Islet of Langerhans (tissue), 1 donor: Measurements from ENCODE around the gene CAMK1D.
"Not testable (repeated sequence)": the region's sequence is repeated elsewhere in the genome, so short reads cannot be mapped to it uniquely, and the experiment has no call there.

Experiments used
- FAIRE-seq: peaks from one replicate; lab custom pipeline; 2011; peaks lifted over from hg19 to GRCh38; lab: Jason Lieb, UNC

Gene CAMK1D

DNA sequence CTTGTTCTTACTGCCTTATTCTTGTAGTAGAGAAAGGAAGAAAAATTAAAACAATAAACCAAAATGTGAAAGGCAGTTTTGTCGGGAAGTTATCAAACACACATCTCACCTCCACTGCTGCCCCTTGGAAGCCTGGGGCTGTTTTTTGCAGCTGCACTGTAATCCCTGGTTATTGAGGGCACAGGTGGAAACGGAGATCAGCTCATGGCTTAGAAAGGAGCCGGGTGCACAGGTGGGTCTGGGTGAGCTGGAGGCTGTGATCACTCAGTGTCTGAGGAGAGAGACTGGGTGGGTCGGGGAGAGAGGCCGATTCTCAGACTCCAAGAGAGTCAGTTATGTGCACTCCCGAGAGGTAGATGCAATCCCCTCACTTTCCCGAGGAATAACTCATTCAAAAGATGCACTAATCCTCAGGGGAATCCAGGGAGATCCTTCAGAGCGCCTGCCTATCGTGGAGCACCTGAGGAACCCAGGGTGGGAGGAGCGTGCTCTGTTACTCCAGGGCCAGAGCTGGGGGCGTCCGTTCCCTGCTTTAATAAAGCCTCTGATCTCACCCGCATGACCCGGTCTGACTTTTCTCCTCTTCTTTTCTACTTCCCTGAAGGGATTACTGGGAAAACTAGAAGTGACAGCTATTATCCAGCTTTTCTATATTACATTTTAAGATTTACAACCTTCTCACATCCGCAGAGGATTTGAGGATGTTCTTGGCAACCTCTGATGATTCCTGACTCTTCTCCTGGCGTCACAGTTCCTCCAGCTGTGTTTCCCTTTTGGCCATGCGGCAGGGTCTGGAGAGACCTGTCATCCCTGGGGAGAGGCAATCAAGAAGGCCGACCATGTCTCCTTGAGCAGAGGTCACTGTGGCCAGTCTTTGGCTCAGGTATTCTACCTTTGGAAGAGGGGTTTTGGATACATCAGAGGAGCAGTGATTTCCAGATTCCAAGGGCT, 82.1 kb downstream of the CAMK1D start:
- no peak for FAIRE-seq

DNA sequence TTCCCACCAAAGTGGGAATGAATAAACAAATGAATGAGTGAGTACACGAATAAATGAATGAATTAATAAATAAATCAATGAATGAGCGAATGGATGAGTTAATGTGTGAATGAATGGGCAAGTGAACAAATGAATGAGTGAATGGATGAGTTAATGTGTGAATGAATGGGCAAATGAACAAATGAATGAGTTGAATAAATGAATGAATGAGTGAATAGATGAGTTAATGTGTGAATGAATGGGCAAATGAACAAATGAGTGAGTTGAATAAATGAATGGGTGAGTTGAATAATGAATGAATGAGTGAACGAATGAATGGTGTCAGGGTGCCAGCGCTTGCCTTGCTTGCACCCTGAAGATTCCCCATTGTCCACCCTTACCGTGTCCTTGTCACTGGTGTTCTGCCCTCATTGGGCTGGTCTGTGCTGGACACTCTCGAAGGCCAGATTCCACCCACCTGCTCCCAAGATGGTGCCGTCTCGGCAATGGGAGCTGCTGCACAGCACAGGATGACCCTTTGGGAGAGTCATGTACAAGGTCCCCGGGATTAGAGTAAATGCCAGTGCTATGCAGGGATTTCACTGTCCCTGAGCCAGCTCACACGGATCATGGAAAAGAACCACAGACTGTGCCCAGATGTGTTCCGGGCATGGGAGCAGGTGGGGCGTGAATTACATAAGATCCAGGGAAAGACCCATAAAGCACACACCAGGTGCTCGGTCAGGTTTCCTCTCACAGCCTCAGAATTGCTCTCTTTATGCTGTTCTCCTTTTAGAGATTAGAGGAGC, 83.2 kb downstream of the CAMK1D start:
- no peak for FAIRE-seq

DNA sequence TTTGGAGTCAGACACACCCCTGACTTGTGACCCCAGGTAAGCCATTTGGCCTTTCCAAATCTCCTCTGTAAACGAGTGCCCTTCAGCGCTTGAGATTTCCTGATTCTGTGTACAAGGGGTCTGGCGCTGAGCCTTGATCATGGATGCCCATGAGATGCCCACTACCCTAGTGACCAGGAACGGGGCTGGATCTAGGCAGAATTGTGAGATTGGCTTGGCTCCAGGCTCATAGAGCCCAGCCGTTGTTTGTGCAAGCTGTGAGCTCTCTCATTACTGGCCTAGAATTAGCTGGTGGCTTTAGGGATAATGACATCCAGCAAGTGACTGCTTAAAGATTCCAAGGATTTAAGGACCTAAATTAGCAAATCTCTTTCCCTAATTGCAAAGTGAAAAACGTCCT, 84.9 kb downstream of the CAMK1D start:
- FAIRE-seq = no peak

DNA sequence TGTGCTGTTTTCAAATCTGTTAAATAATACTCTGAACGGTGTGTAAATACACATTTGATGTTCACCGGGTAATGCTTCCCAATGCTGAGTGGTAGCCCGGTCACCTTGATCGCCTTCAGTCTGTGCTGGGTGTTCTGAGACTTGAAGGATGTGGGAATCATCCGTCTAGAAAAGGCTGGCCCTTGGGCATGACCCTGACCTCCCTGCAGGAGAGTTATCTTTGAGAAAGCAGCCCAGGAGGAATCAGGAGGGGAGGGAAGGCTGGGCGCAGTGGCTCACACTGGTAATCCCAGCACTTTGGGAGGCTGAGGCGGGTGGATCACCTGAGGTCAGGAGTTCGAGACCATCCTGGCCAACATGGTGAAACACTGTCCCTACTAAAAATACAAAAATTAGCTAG, 85.3 kb downstream of the CAMK1D start:
- FAIRE-seq = not testable (repeated sequence)

DNA sequence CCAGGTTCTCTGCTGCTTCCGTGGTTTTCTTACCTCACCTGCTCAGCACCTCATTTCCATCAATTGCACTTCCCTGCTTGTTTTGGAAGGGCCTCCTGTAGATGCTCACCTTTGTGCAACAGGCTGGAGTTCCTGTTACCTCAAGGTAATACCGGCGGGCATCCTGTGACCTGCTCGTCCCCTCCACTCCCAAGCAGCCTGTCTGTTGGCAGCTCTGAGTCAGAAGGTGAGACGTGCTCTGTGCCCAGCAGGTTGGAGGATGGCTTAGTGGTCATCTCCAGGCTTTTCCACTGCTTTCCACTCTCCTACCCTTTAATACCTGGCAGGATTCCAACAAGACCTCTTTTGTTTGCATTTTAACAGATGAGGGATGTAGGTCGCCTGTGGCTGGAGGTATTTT, 86.0 kb downstream of the CAMK1D start:
- FAIRE-seq = no peak

- FAIRE-seq = no peak
Measured at GRCh38 chr10:12438919-12439692, 89.8 kb downstream of the CAMK1D start.

DNA sequence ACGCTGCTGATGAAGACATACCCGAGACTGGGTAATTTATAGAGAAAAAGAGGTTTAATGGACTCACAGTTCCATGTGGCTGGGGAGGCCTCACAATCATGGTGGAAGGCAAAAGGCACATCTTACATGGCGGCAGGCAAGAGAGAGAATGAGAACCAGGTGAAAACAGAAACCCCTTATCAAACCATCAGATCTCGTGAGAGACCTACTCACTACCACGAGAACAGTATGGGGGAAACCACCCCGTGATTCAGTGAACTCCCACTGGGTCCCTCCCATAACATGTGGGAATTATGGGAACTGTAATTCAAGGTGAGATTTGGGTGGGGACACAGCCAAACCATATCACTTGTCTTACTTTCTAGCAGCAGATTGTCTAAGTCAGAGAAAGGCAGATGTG, 90.4 kb downstream of the CAMK1D start:
- FAIRE-seq = not testable (repeated sequence)

DNA sequence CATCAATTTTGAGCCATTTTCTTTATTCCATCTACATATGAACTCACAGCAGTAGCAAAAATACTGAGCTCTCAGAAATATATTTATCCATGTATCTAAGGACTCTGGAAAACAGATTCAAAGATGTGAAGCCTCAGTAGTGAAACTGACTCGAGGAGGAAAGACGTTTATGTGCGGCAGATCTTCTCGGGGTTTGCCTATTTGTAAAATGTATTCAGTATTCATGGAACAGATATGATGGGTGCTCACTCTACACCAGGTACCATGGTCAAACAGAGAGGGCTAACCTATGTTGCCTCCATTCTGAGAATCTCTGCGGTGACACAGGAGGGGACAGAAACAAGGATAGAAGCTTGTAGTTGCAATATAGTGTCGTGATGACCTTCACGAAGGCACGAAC, 93.7 kb downstream of the CAMK1D start:
- no peak for FAIRE-seq

DNA sequence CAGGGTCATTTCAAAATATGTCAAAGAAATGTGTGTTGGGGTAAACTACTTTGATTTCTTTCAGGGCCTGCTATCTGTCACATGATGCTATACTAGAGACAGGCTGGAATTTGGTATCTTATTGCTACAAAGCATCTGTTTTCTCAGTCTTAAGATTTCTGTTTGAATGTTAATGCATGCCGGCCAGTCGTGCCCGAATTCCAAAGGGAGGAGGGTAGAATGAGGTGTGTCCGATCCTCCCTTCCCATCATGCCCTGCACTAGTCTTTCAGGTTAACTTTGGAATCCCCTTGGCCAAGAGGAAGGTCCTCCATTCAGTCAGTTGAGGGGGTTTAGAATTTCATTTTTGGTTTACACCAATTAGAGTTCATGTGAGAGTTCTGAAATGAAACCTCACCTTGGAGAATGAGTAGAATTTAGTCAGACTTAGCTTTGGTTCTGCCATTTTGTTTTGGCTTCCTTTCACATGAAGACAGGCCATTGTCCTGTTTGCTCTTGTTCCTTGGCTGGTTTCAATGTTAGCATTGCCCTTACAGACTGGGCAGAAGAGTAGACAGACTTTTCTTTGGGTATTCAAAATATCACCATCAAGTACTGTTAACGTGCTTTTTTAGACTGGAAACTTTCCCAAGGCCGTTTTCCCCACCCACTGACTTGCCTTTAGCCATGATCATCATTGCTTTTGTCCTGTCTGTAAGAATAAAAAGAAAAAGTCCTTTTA, 95.8 kb downstream of the CAMK1D start:
- FAIRE-seq = no peak

- no peak for FAIRE-seq
Measured at GRCh38 chr10:12445701-12446334, 96.5 kb downstream of the CAMK1D start.

GRCh38 chr10:12448340-12448728, 99.0 kb downstream of the CAMK1D start:
- no peak for FAIRE-seq

DNA sequence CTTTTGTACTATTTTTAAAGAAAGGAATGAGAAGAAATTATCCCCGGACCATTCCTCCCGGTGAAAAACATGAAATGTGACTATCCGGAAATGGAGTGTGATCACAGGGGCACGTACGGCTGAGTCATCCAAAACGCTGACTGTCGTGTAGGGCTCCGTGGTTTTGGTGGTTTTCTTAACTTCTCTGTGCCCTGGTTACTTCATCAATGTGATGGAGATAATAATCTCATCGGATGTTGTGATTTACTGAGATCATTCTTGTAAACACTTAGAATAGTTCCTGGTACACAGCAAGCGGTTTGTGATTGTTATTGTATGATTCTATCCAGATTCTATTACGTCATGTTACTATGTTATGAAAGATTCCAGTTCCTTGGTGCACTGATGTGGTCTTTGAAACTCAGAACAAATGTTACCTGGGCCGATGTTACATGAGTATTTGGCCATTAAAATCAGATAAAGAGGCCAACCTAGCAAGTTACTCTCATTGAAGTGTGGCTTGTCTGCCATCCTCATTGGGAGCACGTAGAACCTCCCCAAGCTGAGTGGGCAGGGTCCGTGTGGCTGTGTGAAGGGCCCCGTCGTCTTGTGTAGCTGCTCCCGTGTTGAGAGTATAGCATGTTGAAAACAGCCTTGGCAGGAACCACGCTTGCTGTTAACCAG, 99.5 kb downstream of the CAMK1D start:
- no peak for FAIRE-seq

GRCh38 chr10:12455318-12455717, 106.0 kb downstream of the CAMK1D start:
- no peak for FAIRE-seq

GRCh38 chr10:12455766-12456165, 106.4 kb downstream of the CAMK1D start:
- FAIRE-seq = no peak

DNA sequence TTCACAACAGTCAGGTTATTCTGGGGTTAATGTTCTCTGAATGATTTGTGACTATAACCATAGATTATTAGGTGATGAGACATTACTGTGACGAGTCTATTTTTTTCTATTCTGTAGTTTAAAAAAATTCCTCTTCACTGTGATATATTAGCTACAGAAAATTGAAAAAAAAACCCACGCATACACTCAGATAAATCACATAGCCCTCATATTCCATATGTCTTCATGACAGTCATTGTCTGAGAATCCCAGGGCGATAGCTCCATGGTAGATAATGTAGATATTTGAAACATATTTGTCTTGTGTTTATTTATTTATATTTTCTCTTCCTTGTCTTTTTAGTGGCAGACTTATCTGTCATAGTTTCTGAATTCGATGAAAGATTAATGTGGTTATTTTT, 110.0 kb downstream of the CAMK1D start:
- no peak for FAIRE-seq

GRCh38 chr10:12459762-12460161, 110.4 kb downstream of the CAMK1D start:
- no peak for FAIRE-seq

GRCh38 chr10:12463459-12463838, 114.1 kb downstream of the CAMK1D start:
- FAIRE-seq = no peak

- no peak for FAIRE-seq
Measured at GRCh38 chr10:12465385-12466136, 116.2 kb downstream of the CAMK1D start.

GRCh38 chr10:12466704-12467305, 117.5 kb downstream of the CAMK1D start:
- FAIRE-seq = no peak

- FAIRE-seq = no peak
Measured at GRCh38 chr10:12469345-12469744, 120.0 kb downstream of the CAMK1D start.
